GM21526 (cell line): ENCODE measurements around the gene COLGALT1.

ENCODE experiments used
- ATAC-seq: cut with Tn5 transposase; IDR thresholded peaks from one replicate; pipeline ENCODE4 v1.9.1; 2021; ENCODE audit warnings: moderate library complexity; ENCODE audit not compliant: unreplicated experiment, low FRiP score

COLGALT1 gene

DNA sequence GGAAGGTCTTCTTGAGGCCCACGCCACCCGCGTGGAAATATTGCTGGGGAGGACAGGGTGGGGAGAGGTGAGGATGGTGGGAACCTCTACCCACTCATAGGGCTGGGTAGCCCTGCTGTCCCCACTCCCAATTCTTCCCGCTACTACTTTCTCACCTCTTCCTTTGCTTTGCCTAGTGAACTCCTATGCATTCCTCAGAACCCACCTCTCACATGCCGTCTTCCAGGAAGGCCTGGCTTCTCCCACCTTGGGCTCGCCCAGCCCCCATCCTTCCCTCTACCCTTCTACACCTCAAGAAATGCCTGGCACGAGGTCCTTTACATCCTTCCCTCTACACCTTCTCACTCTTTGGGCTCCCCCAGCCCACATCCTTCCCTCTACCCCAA, 62.4 kb downstream of the COLGALT1 start:
- no peak for ATAC-seq

GRCh38 chr19:17618281-17618903, 62.9 kb downstream of the COLGALT1 start:
- ATAC-seq: no peak

GRCh38 chr19:17618936-17619335, 63.5 kb downstream of the COLGALT1 start:
- ATAC-seq: no peak

- ATAC-seq: no peak
Measured at GRCh38 chr19:17620696-17621095, 65.2 kb downstream of the COLGALT1 start.

- ATAC-seq: no peak
Measured at GRCh38 chr19:17623224-17623935, 67.9 kb downstream of the COLGALT1 start.

- ATAC-seq: no peak
Measured at GRCh38 chr19:17624314-17624991, 69.0 kb downstream of the COLGALT1 start.

DNA sequence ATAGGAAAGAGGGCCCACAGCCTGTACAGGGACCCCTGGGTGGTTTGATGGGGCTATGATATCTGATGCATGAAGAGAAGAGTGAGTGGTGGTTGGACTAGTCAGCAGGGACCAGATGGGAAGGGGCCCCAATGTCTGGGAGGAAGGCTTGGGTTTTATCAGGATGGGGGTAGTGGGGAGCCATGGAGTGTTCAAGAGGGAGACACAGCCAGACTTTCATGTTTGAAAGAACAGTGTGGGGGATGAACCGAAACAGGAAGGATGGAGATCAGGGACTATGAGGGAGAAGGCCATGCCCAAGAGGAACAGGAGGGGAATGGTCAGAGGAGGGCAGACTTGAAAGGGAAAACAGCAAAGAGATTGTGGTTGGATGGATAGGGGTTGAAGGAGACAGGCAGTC, 69.6 kb downstream of the COLGALT1 start:
- no peak for ATAC-seq

DNA sequence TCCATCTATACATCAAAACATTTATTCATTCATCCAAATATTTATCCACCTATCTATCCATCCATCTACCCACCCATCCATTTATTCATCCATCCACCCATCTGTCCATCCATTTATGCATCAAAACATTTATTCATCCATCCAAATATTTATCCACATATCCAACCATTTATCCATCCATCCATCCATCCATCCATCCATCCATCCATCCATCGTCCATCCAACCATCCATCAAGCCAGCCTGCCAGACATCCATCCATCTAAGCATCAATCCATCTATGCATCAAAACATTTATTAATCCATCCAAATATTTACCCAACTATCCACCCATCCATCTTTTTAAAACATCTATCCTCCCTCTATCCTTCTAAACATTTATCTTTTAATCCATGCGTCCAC, 70.5 kb downstream of the COLGALT1 start:
- ATAC-seq: no peak

- ATAC-seq: no peak
Measured at GRCh38 chr19:17626456-17627015, 71.1 kb downstream of the COLGALT1 start.

- ATAC-seq: no peak
Measured at GRCh38 chr19:17627161-17627560, 71.7 kb downstream of the COLGALT1 start.

DNA sequence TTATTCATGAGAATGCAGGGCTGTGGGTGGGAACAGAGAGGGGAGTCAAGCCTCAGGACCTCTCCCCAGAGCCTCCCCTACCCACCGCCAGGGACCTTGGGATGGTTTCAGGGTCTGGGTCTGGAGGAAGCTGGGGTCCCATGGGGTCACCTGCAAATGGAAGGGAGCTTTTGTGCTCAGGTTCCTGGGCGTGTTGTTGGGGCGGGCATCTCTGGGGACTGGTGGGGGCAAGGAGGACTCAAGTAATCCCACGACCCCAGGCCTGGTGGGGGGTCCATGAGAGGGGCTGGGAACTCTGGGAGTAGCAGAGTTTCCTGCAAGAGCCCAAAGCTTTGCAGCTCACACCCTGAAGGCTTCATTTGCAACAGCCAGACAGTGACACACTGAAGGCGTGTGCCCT, 72.5 kb downstream of the COLGALT1 start:
- no peak for ATAC-seq

- no peak for ATAC-seq
Measured at GRCh38 chr19:17629760-17630159, 74.3 kb downstream of the COLGALT1 start.

GRCh38 chr19:17632577-17632976, 77.1 kb downstream of the COLGALT1 start:
- no peak for ATAC-seq
